ENCODE data around the gene GRIN1. TPM values are rescaled to one million over a fixed set of nuclear protein-coding genes. Genes with fewer than 3 reads are reported as not detected.
"Not testable (repeated sequence)": the region's sequence is repeated elsewhere in the genome, so short reads cannot be mapped to it uniquely, and the experiment has no call there.

The GRIN1 gene
- total and polyA plus RNA-seq, 2 of the 8 experiments (the other 6 are each of a cell fraction or from before 2014, with no cell fraction given), result 0.48 to 2.1 TPM

DNA sequence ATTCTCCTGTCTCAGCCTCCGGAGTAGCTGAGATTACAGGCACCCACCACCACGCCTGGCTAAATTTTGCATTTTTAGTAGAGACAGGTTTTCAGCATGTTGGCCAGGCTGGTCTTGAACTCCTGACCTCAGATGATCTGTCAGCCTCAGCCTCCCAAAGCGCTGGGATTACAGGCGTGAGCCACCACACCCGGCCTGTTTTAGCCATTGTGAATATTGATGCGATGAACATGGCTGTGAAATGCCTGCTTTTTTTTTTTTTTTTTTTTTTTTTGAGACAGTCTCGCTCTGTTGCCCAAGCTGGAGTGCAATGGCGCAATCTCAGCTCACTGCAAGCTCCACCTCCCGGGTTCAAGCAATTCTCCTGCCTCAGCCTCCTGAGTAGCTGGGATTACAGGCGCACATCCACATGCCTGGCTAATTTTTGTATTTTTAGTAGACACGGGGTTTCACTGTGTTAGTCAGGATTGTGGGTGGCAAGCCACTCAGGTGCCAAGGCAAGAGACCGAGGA, 20.8 kb upstream of the GRIN1 start:
- H3K9ac ChIP-seq (replicated peaks in 1 of 4; ENCODE audit: extremely low read depth in 1 of 4, low read depth in 3 of 4, low read length in 3 of 4); H3K14ac ChIP-seq (ENCODE audit: insufficient read length); H2BK5ac ChIP-seq (ENCODE audit: low read depth, low read length); FAIRE-seq; H3K4ac ChIP-seq (replicated peaks; ENCODE audit: insufficient read length, low read depth, low read length); H4K8ac ChIP-seq (ENCODE audit: extremely low read depth, insufficient read depth, low read length); H3K9me3 ChIP-seq (ENCODE audit: insufficient read depth in 2 of 2, low read depth in 1 of 2, low read length in 1 of 2); H3K23ac ChIP-seq (ENCODE audit: insufficient read length); H2BK120ac ChIP-seq (replicated peaks; ENCODE audit: low read depth, low read length); H3K18ac ChIP-seq (ENCODE audit: extremely low read depth, low read length); H4K5ac ChIP-seq (ENCODE audit: insufficient read length, low read depth, low read length); H3K56ac ChIP-seq (replicated peaks; ENCODE audit: insufficient read length, low read depth, low read length); H2AK5ac ChIP-seq (ENCODE audit: low read depth, low read length); DNase-seq (ENCODE audit: low read depth in 1 of 2, low spot score in 2 of 2); H2BK12ac ChIP-seq (ENCODE audit: low read depth, low read length); H3K4me1 ChIP-seq (replicated peaks in 1 of 4; ENCODE audit: control insufficient read depth in 3 of 4, insufficient read depth in 4 of 4, low read length in 3 of 4); H3K4me2 ChIP-seq (ENCODE audit: insufficient read depth in 1 of 2, low read depth in 2 of 2, low read length in 2 of 2); H3K23me2 ChIP-seq (ENCODE audit: low read depth, low read length); H2BK15ac ChIP-seq (ENCODE audit: low read length); H3K79me1 ChIP-seq (ENCODE audit: low read depth, low read length); H4K20me1 ChIP-seq (replicated peaks in 1 of 2; ENCODE audit: control insufficient read depth in 1 of 2, insufficient read depth in 2 of 2, low read length in 2 of 2); H4K91ac ChIP-seq (replicated peaks; ENCODE audit: insufficient read length, low read length); H3K4me3 ChIP-seq (ENCODE audit: extremely low read depth in 1 of 4, insufficient read depth in 2 of 4, low read depth in 3 of 4, low read length in 4 of 4); H2AFZ ChIP-seq (ENCODE audit: low read length); H2BK20ac ChIP-seq (ENCODE audit: low read length); H3K79me2 ChIP-seq (ENCODE audit: control insufficient read depth in 1 of 2, insufficient read depth in 2 of 2, low read length in 2 of 2); H3K36me3 ChIP-seq (ENCODE audit: control insufficient read depth in 2 of 4, insufficient read depth in 4 of 4, low read length in 3 of 4); H3K27ac ChIP-seq (ENCODE audit: low read depth, low read length): not testable (repeated sequence)
- POLR2A ChIA-PET (ENCODE audit: partially characterized antibody), result interaction anchor here (1.2 to 1.4 kb wide), 2 partner anchors 12 to 109 kb away, joined by 4 read pairs; partner anchors contain the start of gene RNF224
- CTCF ChIA-PET (ENCODE audit: partially characterized antibody), result interaction anchor here (0.7 to 2.8 kb wide), 26 partner anchors 10 to 248 kb away, joined by 3 to 13 read pairs (median 4); partner anchors contain the start of genes CYSRT1 and SAPCD2
- peaks cover 15 to 30% (median 27%) of the 10 kb centered on the region in 4 experiments for H3K27me3 ChIP-seq (replicated peaks in 1 of 4; ENCODE audit: control insufficient read depth in 3 of 4, extremely low read depth in 1 of 4, insufficient read depth in 3 of 4, low read length in 3 of 4)
- WGBS, 2 experiments (ENCODE audit: extremely low coverage in 1 of 2, insufficient coverage in 1 of 2, insufficient read length in 1 of 2, insufficient replicate concordance in 2 of 2, low coverage in 1 of 2, low lambda C conversion rate in 2 of 2, missing lambda C conversion rate in 1 of 2), result 86% methylated on average over 9 of the region's 12 CpGs; no CpG with 5 or more reads in 1 of the 2 experiments

Measured in H1 (cell line).